Measurements from ENCODE around the gene PTS. TPM values are rescaled to one million over a fixed set of nuclear protein-coding genes. Genes with fewer than 3 reads are reported as not detected.
"Not testable (repeated sequence)": the region's sequence is repeated elsewhere in the genome, so short reads cannot be mapped to it uniquely, and the experiment has no call there.

PTS gene
- total and polyA plus RNA-seq, 9 donors: 14.9 to 26.3 (median 19.1) TPM

DNA sequence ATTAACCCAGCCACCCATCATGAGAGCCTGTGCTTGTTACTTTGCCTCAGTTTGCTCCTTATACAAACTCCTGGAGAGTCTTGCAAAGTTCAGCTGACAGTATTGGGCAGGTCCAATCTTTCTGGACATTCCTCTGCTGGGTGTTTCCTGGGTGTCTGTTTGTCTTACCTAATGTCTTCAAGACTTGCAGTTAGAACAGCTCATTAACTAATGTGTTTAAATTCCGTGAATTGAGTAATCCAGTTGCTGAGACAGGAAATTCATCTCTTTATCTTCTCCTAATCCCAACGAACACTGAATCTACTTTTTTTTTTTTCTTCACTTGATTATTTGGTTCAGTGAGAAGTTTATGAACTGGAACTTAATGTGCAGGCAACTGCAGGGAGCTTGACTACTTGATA lies 30.3 kb upstream of the PTS start:
- H3K36me3 ChIP-seq (ENCODE audit: control insufficient read depth, insufficient read depth, low read length): no peaks in the 10 kb centered on the region
- H3K27ac ChIP-seq (ENCODE audit: low read length): no peak overlapping the region
- no peak overlapping the region for H3K4me3 ChIP-seq (ENCODE audit: low read length)
- WGBS (ENCODE audit: insufficient coverage): no CpG with 5 or more reads among the region's 2 CpGs
- H3K4me1 ChIP-seq (ENCODE audit: control insufficient read depth, insufficient read depth, low read length): no peaks in the 10 kb centered on the region
- H3K9me3 ChIP-seq (replicated peaks; ENCODE audit: control insufficient read depth, low read depth, low read length): no peaks in the 10 kb centered on the region
- H3K27me3 ChIP-seq (ENCODE audit: control insufficient read depth, insufficient read depth, low read length): no peaks in the 10 kb centered on the region
- no peak for DNase-seq

DNA sequence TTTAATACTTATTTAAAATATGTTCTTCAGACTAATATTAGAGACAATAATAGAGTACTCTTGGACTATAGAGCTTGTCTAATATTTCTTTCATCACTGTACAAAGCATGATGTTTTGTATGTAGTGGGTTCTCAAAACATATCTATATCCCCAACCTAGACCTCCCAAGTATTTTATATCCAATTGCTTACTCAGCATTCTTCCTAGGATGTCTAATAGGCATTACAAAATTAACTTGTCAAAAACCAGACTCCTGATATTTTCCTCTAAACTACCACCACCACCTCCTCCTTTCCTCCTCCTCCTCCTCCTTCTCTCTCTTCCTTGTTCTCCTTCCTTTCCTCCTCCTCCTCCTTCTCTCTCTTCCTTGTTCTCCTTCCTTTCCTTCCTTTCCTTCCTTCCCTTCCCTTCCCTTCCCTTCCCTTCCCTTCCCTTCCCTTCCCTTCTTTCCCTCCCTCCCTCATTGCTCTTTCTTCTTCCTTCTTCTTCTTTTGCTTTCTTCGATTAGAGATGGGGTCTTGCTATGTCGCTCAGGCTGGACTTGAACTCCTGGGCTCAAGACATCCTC lies 29.6 kb upstream of the PTS start:
- H3K36me3 ChIP-seq (ENCODE audit: control insufficient read depth, insufficient read depth, low read length): no peaks in the 10 kb centered on the region

DNA sequence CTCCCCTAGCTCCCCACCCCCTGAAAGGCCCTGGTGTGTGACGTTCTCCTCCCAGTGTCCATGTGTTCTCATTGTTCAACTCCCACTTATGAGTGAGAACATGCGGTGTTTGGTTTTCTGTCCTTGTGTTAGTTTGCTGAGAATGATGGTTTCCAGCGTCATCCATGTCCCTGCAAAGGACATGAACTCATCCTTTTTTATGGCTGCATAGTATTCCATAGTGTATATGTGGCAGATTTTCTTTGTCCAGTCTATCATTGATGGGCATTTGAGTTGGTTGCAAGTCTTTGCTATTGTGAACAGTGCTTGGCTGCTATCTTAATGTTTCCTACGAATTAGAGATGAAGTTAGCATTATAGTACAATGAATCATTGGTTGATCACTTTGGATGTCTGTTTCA lies 27.1 kb upstream of the PTS start:
- no CpG with 5 or more reads among the region's 4 CpGs for WGBS (ENCODE audit: insufficient coverage)
- H3K9me3 ChIP-seq (replicated peaks; ENCODE audit: control insufficient read depth, low read depth, low read length); H3K27me3 ChIP-seq (ENCODE audit: control insufficient read depth, insufficient read depth, low read length); H3K4me1 ChIP-seq (ENCODE audit: control insufficient read depth, insufficient read depth, low read length); H3K36me3 ChIP-seq (ENCODE audit: control insufficient read depth, insufficient read depth, low read length); H3K4me3 ChIP-seq (ENCODE audit: low read length); DNase-seq; H3K27ac ChIP-seq (ENCODE audit: low read length): not testable (repeated sequence)

More for the DNA sequence above, 29.6 kb upstream of the PTS start:
- Histone ChIP-seq H3K4me3 (ENCODE audit: low read length) (no peak overlapping the region), H3K27ac (ENCODE audit: low read length) (no peak overlapping the region), H3K4me1 (ENCODE audit: control insufficient read depth, insufficient read depth, low read length) (no peaks in the 10 kb centered on the region), H3K9me3 (replicated peaks; ENCODE audit: control insufficient read depth, low read depth, low read length) (no peaks in the 10 kb centered on the region), H3K27me3 (ENCODE audit: control insufficient read depth, insufficient read depth, low read length) (no peaks in the 10 kb centered on the region)
- no peak for DNase-seq
- 86% methylated on average over 2 of the region's 2 CpGs for WGBS (ENCODE audit: insufficient coverage)

DNA sequence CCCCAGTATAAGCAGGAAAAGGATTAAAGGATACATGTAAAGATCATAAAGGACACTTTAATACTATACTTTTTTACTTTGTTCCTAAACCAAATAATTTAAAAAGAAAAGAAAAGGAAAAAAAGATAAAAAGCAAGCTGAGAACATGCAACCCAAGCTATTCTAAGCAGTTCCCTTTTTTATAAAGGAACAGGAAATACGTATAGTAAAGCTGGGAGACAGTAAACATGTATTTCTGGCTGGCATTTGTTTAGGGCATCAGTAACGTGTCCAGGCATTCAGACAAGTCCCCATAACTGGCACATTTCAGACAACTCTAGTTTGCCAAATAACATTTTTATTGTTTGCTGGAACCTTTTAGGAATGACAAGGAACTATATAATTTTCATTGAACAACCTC lies 26.0 kb upstream of the PTS start:
- peak; percentile 30 for DNase-seq
- Histone ChIP-seq H3K4me1 (ENCODE audit: control insufficient read depth, insufficient read depth, low read length) (no peaks in the 10 kb centered on the region), H3K4me3 (ENCODE audit: low read length) (no peak overlapping the region), H3K36me3 (ENCODE audit: control insufficient read depth, insufficient read depth, low read length) (no peaks in the 10 kb centered on the region), H3K9me3 (replicated peaks; ENCODE audit: control insufficient read depth, low read depth, low read length) (no peaks in the 10 kb centered on the region), H3K27me3 (ENCODE audit: control insufficient read depth, insufficient read depth, low read length) (no peaks in the 10 kb centered on the region), H3K27ac (ENCODE audit: low read length) (no peak overlapping the region)
- WGBS (ENCODE audit: insufficient coverage): no CpG with 5 or more reads among the region's 2 CpGs

DNA sequence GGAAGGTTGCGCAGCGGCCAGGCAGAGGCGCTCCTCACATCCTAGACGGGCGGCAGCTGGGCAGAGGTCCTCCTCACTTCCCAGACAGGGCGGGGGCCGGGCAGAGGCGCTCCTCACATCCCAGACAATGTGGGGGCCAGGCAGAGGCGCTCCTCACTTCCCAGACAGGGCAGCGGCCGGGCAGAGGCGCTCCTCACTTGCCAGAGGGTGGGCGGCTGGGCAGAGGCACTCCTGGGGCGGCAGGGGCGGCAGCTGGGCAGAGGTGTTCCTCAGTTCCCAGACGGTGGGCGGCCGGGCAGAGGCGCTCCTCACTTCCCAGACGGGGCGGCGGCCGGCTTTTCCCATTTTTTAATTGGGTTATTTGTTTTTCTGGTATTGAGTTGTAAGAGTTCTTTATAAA lies 20.2 kb upstream of the PTS start:
- Histone ChIP-seq H3K36me3 (ENCODE audit: control insufficient read depth, insufficient read depth, low read length) (peaks cover 3% of the 10 kb centered on the region), H3K27ac (ENCODE audit: low read length) (no peak overlapping the region), H3K9me3 (replicated peaks; ENCODE audit: control insufficient read depth, low read depth, low read length) (no peaks in the 10 kb centered on the region), H3K27me3 (ENCODE audit: control insufficient read depth, insufficient read depth, low read length) (no peaks in the 10 kb centered on the region), H3K4me3 (ENCODE audit: low read length) (no peak overlapping the region), H3K4me1 (ENCODE audit: control insufficient read depth, insufficient read depth, low read length) (no peaks in the 10 kb centered on the region)
- no peak for DNase-seq
- WGBS (ENCODE audit: insufficient coverage): 90% methylated on average over 21 of the region's 23 CpGs

DNA sequence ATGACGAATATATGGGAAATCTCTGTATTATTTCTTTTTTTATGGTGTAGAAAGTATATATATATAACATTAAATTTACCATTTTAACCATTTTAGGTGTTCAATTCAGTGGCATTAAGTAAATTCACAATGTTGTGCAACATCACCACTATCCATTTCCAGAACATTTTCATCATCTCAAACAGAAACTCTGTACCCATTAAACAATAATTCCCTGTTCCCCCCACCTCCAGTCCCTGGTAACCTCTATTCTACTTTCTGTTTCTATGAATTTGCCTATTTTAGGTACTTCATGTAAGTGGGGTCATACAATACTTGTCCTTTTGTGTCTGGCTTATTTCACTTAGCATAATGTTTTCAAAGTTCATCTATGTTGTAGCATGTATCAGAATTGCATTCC lies 15.3 kb upstream of the PTS start:
- WGBS (ENCODE audit: insufficient coverage): no CpG with 5 or more reads among the region's 1 CpG

DNA sequence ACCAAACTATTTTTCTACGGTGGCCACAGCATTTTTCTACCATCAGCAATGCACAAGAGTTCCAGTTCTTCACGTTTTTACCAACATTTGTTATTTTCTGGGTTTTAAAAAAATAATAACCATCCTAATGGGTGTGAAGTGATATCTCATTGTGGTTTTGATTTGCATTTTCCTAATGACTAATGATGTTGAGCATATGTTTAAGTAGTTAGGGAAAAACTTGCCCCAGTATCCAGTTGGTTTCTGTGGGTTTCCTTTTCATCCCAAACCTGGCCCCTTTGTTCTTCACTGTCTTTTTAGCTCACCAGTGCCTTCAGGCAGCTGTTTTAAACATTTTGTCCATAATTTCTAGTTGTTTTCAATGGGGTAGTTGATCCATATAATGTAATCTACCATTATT lies 14.7 kb upstream of the PTS start:
- no peaks in the 10 kb centered on the region for H3K36me3 ChIP-seq (ENCODE audit: control insufficient read depth, insufficient read depth, low read length)
- no peaks in the 10 kb centered on the region for H3K27me3 ChIP-seq (ENCODE audit: control insufficient read depth, insufficient read depth, low read length)
- no CpG with 5 or more reads among the region's 2 CpGs for WGBS (ENCODE audit: insufficient coverage)
- no peak overlapping the region for H3K4me3 ChIP-seq (ENCODE audit: low read length)
- DNase-seq: no peak
- no peaks in the 10 kb centered on the region for H3K4me1 ChIP-seq (ENCODE audit: control insufficient read depth, insufficient read depth, low read length)
- no peaks in the 10 kb centered on the region for H3K9me3 ChIP-seq (replicated peaks; ENCODE audit: control insufficient read depth, low read depth, low read length)
- no peak overlapping the region for H3K27ac ChIP-seq (ENCODE audit: low read length)

More for the DNA sequence above, 15.3 kb upstream of the PTS start:
- H3K36me3 ChIP-seq (ENCODE audit: control insufficient read depth, insufficient read depth, low read length): no peaks in the 10 kb centered on the region
- no peak overlapping the region for H3K27ac ChIP-seq (ENCODE audit: low read length)
- no peaks in the 10 kb centered on the region for H3K9me3 ChIP-seq (replicated peaks; ENCODE audit: control insufficient read depth, low read depth, low read length)
- H3K4me1 ChIP-seq (ENCODE audit: control insufficient read depth, insufficient read depth, low read length): no peaks in the 10 kb centered on the region
- no peaks in the 10 kb centered on the region for H3K27me3 ChIP-seq (ENCODE audit: control insufficient read depth, insufficient read depth, low read length)
- DNase-seq: no peak
- no peak overlapping the region for H3K4me3 ChIP-seq (ENCODE audit: low read length)

DNA sequence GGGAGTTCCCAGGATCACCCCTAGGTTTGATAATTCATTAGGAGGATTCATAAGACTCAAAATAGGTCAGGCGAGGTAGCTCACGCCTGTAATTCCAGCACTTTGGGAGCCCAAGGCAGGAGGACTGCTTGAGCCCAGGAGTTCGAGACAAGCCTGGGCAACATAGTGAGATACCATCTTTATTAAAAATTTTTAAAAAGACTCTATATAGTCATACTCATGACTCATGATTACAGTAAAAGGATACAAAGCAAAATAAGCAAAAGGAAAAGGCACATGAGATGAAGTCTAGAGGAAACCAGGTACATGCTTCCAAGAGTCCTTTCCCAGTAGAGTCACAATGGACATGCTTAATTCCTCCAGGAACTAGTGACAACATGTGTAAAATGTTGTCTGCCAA lies 13.9 kb upstream of the PTS start:
- no peaks in the 10 kb centered on the region for H3K4me1 ChIP-seq (ENCODE audit: control insufficient read depth, insufficient read depth, low read length)
- H3K27ac ChIP-seq (ENCODE audit: low read length): no peak overlapping the region
- H3K27me3 ChIP-seq (ENCODE audit: control insufficient read depth, insufficient read depth, low read length): no peaks in the 10 kb centered on the region
- no CpG with 5 or more reads among the region's 3 CpGs for WGBS (ENCODE audit: insufficient coverage)
- DNase-seq: no peak
- H3K4me3 ChIP-seq (ENCODE audit: low read length): no peak overlapping the region
- no peaks in the 10 kb centered on the region for H3K36me3 ChIP-seq (ENCODE audit: control insufficient read depth, insufficient read depth, low read length)
- no peaks in the 10 kb centered on the region for H3K9me3 ChIP-seq (replicated peaks; ENCODE audit: control insufficient read depth, low read depth, low read length)

DNA sequence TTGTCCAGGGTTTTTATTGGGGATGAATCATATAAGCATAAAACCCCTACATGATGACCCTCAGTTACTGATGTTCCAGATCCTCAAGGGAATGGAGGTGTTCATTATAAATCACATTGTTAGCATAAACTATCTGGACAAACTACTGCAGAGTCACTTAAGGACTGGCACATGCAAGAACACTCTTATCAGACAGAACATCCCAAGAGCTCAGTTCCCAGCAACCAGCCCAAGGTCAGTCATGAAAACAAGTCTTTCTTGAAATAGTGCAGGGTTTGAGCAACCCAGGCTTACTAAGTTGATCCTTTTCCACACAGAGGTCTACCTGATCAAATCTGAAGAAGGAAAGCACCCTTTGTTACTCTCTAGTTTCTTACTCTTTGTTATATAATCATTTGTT lies 13.5 kb upstream of the PTS start:
- no peak for DNase-seq
- Histone ChIP-seq H3K4me3 (ENCODE audit: low read length) (no peak overlapping the region), H3K36me3 (ENCODE audit: control insufficient read depth, insufficient read depth, low read length) (no peaks in the 10 kb centered on the region), H3K27me3 (ENCODE audit: control insufficient read depth, insufficient read depth, low read length) (no peaks in the 10 kb centered on the region), H3K27ac (ENCODE audit: low read length) (no peak overlapping the region), H3K4me1 (ENCODE audit: control insufficient read depth, insufficient read depth, low read length) (no peaks in the 10 kb centered on the region), H3K9me3 (replicated peaks; ENCODE audit: control insufficient read depth, low read depth, low read length) (no peaks in the 10 kb centered on the region)

DNA sequence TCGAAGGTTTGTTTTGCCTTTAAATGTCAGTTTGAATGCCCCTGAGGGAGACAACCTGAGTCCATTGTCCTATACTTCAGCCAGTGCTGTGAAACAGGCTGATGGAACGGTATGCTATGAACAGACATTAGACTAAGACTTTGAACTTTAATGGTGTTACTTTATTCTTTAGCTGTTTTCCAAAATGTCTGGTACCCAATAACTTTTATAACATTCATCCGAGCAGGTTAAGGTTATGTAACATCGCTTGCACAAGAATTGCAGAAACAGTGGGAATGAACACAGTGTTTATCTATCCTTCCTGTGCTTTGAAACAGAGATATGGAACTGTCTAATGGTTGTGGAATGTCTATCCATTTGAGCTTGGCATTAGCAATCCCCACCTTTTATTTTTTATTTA lies 12.5 kb upstream of the PTS start:
- Histone ChIP-seq H3K36me3 (ENCODE audit: control insufficient read depth, insufficient read depth, low read length) (no peaks in the 10 kb centered on the region), H3K27me3 (ENCODE audit: control insufficient read depth, insufficient read depth, low read length) (no peaks in the 10 kb centered on the region), H3K9me3 (replicated peaks; ENCODE audit: control insufficient read depth, low read depth, low read length) (no peaks in the 10 kb centered on the region), H3K4me3 (ENCODE audit: low read length) (no peak overlapping the region), H3K27ac (ENCODE audit: low read length) (no peak overlapping the region), H3K4me1 (ENCODE audit: control insufficient read depth, insufficient read depth, low read length) (no peaks in the 10 kb centered on the region)
- DNase-seq: no peak
- WGBS (ENCODE audit: insufficient coverage): no CpG with 5 or more reads among the region's 4 CpGs

DNA sequence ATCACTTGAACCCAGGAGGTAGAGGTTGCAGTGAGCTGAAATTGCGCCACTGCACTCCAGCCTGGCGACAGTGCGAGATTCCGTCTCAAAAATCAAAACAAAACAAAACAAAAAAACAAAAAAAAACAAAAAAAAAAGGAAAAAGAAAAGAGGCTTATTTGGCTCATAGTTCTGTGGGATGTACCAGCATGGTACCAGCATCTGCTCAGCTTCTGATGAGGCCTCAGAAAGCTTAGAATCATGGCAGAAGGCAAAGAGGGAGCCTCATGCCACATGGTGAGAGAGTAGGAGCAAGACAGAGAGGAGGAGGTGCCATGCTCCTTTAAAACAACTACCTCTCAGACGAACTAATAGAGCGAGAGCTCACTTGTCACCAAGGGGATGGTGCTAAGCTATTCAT lies 10.6 kb upstream of the PTS start:
- H3K27ac ChIP-seq (ENCODE audit: low read length): no peak overlapping the region
- DNase-seq: no peak
- WGBS (ENCODE audit: insufficient coverage): no CpG with 5 or more reads among the region's 6 CpGs
- H3K4me1 ChIP-seq (ENCODE audit: control insufficient read depth, insufficient read depth, low read length): no peaks in the 10 kb centered on the region
- H3K4me3 ChIP-seq (ENCODE audit: low read length): no peak overlapping the region
- no peaks in the 10 kb centered on the region for H3K27me3 ChIP-seq (ENCODE audit: control insufficient read depth, insufficient read depth, low read length)
- H3K9me3 ChIP-seq (replicated peaks; ENCODE audit: control insufficient read depth, low read depth, low read length): no peaks in the 10 kb centered on the region
- peaks cover 2% of the 10 kb centered on the region for H3K36me3 ChIP-seq (ENCODE audit: control insufficient read depth, insufficient read depth, low read length)

All from muscle of leg (tissue), 11 donors.